NCI-H774 (cell line): ENCODE measurements around the gene PCDHA1.
"Not testable (repeated sequence)": the region's sequence is repeated elsewhere in the genome, so short reads cannot be mapped to it uniquely, and the experiment has no call there.

ENCODE experiments used
- DNase-seq: peaks from one replicate; lab custom pipeline; 2025; lab: John Stamatoyannopoulos, UW

The PCDHA1 gene

DNA sequence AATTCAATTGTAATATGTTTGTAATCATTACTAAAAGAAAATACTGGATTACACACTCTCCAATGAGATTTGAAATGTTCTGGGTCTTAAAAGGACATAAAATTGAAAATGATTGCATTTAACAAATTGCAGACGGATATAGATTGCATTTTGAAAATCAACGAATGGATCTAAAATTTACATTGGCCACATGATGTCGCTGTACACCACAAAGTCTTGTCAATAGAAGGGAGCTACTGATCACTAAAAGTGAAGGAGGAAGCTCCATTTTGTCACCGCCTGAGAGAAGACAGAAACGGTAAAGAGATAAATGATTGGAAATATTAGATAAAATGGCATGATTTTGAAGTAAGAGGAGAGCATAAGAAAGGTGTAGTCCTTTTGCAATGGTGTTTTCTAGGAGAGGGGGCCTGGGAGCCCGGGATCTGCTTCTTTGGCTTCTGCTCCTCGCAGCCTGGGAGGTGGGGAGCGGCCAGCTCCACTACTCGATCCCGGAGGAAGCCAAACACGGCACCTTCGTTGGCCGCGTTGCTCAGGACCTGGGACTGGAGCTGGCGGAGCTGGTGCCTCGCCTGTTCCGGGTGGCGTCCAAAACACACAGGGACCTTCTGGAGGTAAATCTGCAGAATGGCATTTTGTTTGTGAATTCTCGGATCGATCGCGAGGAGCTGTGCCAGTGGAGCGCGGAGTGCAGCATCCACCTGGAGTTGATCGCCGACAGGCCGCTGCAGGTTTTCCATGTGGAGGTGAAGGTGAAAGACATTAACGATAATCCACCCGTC, at the start of gene PCDHA1:
Gene PCDHA1 (plus strand): TSS at position 236 of the 782 bp plus-strand sequence.
- no peak for DNase-seq

DNA sequence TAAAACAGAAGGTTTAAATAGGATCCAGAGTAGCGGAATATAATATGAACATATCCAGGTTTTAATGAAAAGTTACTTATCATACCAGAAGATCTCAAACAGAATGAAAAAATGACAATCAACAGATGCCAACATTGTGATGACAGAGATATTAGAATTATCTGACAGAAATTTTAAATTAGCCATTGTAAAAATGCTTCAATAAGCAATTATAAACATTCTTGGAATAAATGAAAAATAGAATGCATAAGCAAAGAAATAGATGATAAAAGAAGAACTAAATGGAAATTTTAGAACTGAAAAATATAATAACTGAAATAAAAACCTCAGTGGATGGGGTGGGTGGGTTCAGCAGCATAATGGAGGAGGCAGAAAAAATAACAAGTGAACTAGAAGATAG, 48.5 kb upstream of the PCDHA1 start:
- DNase-seq: no peak

DNA sequence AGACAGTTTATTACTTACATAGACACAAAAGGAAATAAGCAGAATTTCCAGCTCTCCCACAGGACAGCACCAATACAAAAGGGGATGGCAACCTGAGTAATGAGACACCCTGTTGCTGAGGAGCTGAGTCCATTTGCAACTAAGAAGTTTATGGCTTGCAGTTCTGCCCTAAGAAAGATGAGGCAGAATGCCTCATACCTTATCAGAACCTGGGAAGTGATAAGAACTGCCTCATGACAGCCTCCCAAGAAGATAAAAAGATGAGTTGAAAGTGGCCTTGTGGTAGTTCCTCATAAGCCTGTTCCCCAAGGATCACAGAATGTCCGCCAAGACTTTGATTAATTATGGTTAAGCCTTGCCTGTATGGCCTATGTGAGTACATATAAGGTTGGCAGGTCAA, 44.0 kb upstream of the PCDHA1 start:
- no peak for DNase-seq

DNA sequence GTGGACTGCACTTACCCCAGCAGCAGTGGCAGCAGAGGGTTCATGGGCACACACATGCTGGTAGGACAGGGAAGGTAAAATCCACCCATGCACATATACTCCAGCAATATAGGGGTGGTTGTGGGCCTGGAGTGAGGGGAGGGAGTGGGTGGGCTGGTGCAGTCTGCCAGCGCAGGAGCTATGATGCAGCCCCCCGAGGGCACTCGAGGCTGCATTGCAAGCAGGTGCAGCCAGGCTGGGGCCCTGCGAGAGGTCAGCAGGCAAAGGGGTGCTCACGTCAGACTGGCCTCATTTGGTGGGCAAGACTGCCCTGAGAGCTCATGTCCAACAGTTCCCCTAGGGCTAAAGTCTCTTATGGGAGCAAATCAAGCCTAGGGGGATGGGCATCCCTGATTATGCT, 32.4 kb upstream of the PCDHA1 start:
- no peak for DNase-seq

DNA sequence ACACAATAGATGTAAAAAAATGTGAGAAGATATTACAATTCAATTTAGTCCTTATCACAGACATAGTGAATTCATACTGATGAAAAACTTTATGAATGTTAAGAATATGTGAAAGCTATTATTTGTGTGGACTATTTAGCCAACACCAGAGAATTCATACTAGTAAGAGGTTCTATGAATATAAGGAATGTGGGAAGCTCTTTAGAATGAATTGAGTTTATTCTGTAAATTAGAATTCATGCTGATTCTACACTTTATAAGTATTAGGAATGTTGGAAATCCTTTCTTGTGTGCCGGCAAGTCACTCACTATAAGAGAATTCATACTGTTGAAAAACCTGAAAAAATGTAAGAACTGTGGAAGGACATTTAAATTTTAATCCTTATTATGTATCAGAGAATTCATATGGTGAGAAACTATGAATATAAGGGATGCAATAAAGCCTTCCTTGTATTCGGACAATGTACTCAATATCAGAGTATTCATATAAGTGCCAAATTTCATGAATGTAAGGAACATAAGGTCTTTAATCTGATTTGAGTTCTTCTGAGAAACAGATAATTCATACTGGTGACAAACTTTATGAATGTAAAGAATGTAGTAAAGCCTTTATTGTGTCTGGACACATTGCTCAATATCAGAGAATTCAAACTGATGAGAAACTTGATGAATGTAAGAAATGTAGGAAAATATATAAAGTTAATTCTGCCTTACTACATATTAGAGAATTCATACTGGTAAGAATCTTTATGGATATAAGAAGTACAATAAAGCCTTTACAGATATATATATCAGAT, 21.6 kb upstream of the PCDHA1 start:
- no peak for DNase-seq

DNA sequence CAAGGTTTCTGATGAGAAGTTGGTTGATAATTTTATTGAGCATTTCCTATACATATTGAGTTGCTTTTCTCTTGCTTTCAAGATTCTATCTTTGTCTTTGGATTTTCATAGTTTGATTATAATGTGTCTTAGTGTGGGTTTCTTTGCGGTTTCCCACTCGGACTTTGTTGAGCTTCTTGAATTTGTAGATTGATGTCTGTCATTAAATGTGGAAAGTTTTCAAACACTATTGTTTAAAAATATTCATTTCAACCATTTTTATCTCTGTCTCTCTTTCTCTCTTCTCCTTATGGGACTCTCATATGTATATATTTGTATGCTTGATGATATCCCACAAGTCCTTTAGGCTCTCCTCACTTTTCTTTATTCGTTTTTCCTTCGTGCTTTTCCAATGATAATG, 18.5 kb upstream of the PCDHA1 start:
- DNase-seq: no peak

DNA sequence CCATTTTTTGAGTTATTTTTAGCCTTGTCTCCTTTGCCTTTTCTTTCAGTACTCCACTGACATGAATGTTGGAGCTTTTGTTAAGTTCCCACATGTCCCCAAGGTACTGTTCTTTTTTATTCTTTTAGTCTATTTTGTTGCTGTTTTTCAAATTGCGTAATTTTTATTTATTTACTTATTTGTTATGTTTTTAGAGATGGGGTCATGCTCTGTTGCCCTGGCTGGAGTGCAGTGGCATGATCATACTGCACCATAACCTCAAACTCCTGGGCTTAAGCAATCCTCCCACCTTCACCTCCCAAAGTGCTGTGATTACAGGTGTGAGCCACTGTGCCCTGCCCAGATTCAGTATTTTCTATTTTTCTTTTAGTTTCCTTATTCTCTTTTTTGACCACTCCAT, 5.4 kb upstream of the PCDHA1 start:
- no peak for DNase-seq

DNA sequence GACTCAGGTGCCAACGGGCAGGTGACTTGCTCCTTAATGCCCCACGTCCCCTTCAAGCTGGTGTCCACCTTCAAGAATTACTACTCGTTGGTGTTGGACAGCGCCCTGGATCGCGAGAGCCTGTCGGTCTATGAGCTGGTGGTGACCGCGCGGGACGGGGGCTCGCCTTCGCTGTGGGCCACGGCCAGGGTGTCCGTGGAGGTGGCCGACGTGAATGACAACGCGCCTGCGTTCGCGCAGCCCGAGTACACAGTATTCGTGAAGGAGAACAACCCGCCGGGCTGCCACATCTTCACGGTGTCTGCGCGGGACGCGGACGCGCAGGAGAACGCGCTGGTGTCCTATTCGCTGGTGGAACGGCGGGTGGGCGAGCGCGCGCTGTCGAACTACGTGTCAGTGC, 1.5 kb downstream of the PCDHA1 start:
- DNase-seq: not testable (repeated sequence)

DNA sequence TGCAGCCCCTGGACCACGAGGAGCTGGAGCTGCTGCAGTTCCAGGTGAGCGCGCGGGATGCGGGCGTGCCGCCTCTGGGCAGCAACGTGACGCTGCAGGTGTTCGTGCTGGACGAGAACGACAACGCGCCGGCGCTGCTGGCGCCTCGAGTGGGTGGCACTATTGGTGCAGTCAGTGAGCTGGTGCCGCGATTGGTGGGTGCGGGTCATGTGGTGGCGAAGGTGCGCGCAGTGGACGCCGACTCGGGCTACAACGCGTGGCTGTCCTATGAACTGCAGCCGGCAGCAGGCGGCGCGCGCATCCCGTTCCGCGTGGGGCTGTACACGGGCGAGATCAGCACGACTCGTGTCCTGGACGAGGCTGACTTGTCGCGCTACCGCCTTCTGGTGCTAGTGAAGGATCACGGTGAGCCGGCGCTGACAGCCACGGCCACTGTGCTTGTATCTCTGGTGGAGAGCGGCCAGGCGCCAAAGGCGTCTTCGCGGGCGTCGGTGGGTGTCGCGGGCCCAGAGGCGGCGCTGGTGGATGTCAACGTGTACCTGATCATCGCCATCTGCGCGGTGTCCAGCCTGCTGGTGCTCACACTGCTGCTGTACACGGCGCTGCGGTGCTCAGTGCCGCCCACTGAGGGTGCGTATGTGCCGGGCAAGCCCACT, 2.0 kb downstream of the PCDHA1 start:
- DNase-seq: not testable (repeated sequence)

DNA sequence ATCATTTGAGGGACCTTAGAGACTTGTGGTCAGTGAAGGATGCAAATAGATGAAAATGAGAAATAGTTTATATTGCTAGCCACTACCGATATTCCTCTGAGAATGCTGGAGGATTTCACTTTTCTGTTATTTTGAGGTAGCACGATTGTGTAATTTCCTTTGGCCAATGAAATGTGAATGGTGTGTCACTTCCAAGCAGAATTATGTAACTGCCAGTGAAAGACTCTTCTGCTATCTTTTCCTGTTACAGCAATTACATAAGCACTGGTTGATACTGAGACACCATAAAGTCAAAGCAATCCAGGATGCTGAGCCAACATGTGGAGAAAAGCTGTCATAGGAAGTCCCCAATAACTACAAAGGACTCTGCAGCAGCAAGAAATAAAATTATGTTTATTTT, 5.1 kb downstream of the PCDHA1 start:
- no peak for DNase-seq

DNA sequence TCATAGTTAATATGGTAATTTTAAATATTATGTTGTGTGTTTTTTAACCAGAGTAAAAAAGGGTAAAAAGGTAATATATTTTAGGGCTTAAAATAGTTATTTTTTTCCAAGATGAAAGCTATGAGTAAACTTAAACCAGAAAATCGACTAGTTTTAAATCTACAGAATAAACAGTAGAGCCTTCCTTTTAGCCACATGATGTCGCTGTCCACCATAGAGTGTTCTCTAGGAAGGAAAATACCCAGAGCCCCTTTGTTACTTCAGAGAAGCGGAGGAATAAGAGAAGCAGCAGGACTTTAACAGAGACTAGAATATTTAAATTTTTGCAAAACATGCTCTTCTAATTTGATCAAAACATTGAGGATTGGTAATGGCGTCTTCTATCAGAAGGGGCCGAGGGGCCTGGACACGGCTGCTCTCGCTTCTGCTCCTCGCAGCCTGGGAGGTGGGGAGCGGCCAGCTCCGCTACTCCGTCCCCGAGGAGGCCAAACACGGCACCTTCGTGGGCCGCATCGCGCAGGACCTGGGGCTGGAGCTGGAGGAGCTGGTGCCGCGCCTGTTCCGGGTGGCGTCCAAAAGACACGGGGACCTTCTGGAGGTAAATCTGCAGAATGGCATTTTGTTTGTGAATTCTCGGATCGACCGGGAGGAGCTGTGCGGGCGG, 8.8 kb downstream of the PCDHA1 start, which contains the start of gene PCDHA2:
Gene PCDHA2 (plus strand): TSS at position 258 of the 664 bp plus-strand sequence.
- no peak for DNase-seq

DNA sequence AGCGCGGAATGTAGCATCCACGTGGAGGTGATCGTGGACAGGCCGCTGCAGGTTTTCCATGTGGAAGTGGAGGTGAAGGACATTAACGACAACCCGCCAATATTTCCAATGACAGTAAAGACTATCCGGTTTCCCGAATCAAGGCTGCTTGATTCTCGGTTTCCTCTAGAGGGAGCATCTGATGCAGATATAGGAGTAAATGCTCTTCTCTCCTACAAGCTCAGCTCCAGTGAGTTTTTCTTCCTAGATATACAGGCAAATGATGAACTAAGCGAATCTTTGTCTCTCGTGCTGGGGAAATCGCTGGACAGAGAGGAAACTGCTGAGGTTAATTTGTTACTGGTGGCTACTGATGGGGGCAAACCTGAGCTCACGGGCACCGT, 9.3 kb downstream of the PCDHA1 start:
- DNase-seq: no peak

DNA sequence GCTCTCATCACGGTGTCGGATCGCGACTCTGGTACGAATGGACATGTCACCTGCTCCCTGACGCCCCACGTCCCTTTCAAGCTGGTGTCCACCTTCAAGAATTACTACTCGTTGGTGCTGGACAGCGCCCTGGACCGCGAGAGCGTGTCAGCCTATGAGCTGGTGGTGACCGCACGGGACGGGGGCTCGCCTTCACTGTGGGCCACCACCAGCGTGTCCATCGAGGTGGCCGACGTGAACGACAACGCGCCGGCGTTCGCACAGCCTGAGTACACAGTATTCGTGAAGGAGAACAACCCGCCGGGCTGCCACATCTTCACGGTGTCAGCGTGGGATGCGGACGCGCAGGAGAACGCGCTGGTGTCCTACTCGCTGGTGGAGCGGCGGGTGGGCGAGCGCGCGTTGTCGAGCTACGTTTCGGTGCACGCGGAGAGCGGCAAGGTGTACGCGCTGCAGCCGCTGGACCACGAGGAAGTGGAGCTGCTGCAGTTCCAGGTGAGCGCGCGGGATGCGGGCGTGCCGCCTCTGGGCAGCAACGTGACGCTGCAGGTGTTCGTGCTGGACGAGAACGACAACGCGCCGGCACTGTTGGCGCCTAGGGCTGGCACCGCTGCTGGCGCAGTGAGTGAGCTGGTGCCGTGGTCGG, 10.3 kb downstream of the PCDHA1 start:
- not testable (repeated sequence) for DNase-seq

DNA sequence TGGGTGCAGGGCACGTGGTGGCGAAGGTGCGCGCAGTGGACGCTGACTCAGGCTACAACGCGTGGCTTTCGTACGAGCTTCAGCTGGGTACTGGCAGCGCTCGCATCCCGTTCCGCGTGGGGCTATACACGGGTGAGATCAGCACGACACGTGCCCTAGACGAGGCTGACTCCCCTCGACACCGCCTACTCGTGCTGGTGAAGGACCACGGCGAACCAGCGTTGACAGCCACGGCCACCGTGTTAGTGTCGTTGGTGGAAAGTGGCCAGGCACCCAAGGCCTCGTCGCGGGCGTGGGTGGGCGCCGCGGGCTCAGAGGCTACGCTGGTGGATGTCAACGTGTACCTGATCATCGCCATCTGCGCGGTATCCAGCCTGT, 10.8 kb downstream of the PCDHA1 start:
- DNase-seq: no peak

DNA sequence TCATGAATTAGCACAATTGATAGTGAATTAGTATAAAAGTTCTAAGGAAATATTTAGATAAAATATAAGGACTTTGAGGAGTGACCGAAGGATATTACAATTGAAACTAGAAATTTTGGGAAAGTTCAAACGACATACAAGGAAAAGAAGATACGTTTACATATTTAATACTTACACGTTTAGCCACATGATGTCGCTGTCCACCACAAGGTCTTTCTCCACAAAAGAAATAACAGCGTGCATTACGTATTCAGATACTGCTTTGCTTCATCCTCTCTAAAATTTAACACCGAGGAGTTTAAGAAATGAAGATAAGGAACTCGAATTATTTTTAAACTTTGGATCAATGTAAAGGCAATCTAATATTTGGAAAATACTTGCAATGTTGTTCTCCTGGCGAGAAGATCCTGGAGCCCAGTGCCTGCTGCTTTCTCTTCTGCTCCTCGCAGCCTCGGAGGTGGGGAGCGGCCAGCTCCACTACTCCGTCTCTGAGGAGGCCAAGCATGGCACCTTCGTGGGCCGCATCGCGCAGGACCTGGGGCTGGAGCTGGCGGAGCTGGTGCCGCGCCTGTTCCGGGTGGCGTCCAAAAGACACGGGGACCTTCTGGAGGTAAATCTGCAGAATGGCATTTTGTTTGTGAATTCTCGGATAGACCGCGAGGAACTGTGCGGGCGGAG, 15.0 kb downstream of the PCDHA1 start, which contains the start of gene PCDHA3:
Gene PCDHA3 (plus strand): TSS at position 242 of the 678 bp plus-strand sequence.
- DNase-seq: no peak

DNA sequence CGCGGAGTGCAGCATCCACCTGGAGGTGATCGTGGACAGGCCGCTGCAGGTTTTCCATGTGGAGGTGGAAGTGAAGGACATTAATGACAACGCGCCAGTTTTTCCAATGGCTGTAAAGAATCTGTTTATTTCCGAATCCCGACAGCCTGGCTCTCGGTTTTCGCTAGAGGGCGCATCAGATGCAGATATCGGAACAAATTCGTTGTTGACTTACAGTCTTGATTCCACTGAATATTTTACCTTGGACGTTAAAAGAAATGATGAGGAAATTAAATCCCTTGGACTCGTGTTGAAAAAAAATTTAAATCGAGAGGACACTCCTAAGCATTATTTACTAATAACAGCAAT, 15.5 kb downstream of the PCDHA1 start:
- DNase-seq: no peak

DNA sequence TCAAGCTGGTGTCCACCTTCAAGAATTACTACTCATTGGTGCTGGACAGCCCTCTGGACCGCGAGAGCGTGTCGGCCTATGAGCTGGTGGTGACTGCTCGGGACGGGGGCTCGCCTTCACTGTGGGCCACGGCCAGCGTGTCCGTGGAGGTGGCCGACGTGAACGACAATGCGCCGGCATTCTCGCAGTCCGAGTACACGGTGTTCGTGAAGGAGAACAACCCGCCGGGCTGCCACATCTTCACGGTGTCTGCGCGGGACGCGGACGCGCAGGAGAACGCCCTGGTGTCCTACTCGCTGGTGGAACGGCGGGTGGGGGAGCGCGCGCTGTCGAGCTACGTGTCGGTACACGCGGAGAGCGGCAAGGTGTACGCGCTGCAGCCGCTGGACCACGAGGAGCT, 16.4 kb downstream of the PCDHA1 start:
- DNase-seq: not testable (repeated sequence)

DNA sequence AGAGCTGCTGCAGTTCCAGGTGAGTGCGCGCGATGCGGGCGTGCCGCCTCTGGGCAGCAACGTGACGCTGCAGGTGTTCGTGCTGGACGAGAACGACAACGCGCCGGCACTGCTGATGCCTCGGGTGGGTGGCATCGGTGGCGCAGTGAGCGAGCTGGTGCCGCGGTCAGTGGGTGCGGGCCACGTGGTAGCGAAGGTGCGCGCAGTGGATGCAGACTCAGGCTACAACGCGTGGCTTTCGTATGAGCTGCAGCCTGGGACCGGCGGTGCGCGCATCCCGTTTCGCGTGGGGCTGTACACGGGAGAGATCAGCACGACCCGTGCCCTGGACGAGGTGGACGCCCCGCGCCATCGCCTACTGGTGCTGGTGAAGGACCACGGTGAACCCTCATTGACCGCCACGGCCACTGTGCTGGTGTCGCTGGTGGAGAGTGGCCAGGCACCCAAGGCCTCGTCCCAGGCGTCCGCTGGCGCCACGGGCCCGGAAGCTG, 16.9 kb downstream of the PCDHA1 start:
- DNase-seq: no peak

DNA sequence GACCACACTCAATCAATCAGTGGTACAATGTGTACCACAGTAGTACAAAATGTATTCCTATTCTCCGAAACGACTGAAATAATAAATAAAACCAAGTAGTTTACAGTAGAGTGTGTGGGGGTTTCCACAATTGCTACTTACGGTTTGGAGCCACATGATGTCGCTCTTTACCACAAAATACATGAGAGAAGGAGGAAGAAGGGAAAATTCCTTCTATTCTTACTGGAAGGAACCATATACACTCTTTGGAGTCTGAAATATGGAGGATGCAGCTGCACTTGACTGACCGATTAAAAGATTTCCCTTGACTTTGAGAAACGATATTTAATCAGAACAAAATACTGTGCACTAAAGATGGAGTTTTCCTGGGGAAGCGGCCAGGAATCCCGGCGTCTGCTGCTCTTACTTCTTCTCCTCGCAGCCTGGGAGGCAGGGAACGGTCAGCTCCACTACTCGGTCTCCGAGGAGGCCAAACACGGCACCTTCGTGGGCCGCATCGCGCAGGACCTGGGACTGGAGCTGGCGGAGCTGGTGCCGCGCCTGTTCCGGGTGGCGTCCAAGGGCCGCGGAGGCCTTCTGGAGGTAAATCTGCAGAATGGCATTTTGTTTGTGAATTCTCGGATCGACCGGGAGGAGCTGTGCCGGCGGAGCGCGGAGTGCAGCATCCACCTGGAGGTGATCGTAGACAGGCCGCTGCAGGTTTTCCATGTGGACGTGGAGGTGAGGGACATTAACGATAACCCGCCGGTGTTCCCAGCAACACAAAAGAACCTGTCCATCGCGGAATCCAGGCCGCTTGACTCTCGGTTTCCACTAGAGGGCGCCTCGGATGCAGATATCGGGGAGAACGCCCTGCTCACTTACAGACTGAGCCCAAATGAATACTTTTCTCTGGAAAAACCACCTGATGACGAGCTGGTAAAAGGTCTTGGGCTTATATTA, 21.2 kb downstream of the PCDHA1 start, which contains the start of gene PCDHA4:
Gene PCDHA4 (plus strand): TSS at position 235 of the 942 bp plus-strand sequence.
- DNase-seq: peak; percentile 80
